Adipocyte (in vitro differentiated cells): ENCODE results near the gene CALML3.

Experiments
- DNase-seq: peaks from one replicate; pipeline ENCODE4 v3.0.0-alpha.2; 2015; ENCODE audit warnings: low read depth
- H3K27me3 ChIP-seq: replicated peaks from 2 replicates; pipeline ENCODE4 v1.7.0; 2013; ENCODE audit warnings: mild to moderate bottlenecking, low read length, moderate library complexity; ENCODE audit not compliant: control insufficient read depth, insufficient read depth
- H3K36me3 ChIP-seq: 2 replicates; pipeline ENCODE4 v1.7.0; 2013; ENCODE audit warnings: low read length, mild to moderate bottlenecking, moderate library complexity; ENCODE audit not compliant: control insufficient read depth, insufficient read depth, severe bottlenecking
- H3K4me1 ChIP-seq: 2 replicates; pipeline ENCODE4 v1.7.0; 2013; ENCODE audit warnings: mild to moderate bottlenecking, low read length, moderate library complexity; ENCODE audit not compliant: control insufficient read depth, insufficient read depth
- H3K4me3 ChIP-seq: 2 replicates; pipeline ENCODE4 v1.7.0; 2013; ENCODE audit warnings: mild to moderate bottlenecking, low read length, moderate library complexity
- H3K9ac ChIP-seq: 2 replicates; pipeline ENCODE4 v1.7.0; 2013; ENCODE audit warnings: mild to moderate bottlenecking, low read length, moderate library complexity
- H3K9me3 ChIP-seq: 2 replicates; pipeline ENCODE4 v1.7.0; 2013; ENCODE audit warnings: mild to moderate bottlenecking, low read length, moderate library complexity; ENCODE audit not compliant: control insufficient read depth

Gene CALML3

DNA sequence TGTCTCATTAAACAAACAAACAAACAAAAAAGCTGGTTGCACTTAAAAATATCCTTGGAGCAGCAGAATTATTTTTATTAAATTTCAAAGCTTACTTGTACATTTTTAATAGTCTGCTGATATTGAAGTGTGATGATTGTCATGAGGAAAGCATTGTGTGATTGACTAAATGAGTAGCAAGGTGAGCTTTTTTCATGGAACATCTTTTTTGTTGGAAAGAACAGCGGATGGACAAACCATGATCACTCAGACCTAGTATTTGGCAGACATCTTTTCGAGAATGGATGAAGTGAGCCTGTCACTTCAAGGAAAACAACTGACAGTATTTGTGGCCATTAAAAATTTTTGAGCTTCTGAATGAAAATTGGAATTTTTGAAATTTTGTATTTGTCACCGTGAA lies 5.7 kb upstream of the CALML3 start:
- DNase-seq, result no peak
- Histone ChIP-seq H3K4me3 (no peak overlapping the region), H3K36me3 (no peaks in the 10 kb centered on the region), H3K9me3 (no peaks in the 10 kb centered on the region), H3K9ac (no peak overlapping the region), H3K4me1 (peaks cover 10% of the 10 kb centered on the region), H3K27me3 (peaks cover 12% of the 10 kb centered on the region)

DNA sequence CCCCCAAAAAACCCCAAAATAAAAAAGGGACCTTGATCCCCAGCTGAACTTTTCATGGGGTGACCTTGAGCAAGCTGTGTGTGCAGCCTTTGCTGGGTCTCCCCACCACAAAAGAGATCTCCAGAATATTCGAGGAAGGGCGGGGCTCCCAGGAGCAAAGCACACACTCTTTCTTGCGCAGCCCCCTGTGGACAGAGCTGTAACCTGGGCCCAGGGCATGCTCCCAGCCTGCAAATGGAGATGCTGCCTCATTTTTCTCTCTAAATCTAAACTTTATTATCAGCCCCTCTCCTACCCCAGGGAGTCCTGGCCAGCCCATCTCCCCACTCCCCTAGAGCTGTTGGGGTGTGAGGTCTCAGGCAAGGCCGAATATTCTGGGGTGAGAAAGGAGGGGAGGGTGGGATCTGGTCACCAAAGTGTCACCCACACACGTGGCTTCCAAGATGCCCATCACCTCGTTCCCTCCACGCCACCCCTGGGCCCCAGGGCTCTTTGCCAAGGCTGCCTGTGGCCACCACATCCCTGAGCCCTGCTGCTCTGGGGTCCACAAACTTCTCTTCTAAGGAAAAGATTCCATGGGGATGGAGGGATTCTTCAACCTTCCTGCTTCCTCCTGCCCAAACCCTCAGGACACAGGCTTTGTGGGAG lies 1.7 kb upstream of the CALML3 start:
- peaks cover 10% of the 10 kb centered on the region for H3K4me1 ChIP-seq
- no peaks in the 10 kb centered on the region for H3K36me3 ChIP-seq
- no peak overlapping the region for H3K9ac ChIP-seq
- DNase-seq, result no peak
- no peaks in the 10 kb centered on the region for H3K9me3 ChIP-seq
- no peak overlapping the region for H3K4me3 ChIP-seq
- peaks cover 4% of the 10 kb centered on the region for H3K27me3 ChIP-seq

DNA sequence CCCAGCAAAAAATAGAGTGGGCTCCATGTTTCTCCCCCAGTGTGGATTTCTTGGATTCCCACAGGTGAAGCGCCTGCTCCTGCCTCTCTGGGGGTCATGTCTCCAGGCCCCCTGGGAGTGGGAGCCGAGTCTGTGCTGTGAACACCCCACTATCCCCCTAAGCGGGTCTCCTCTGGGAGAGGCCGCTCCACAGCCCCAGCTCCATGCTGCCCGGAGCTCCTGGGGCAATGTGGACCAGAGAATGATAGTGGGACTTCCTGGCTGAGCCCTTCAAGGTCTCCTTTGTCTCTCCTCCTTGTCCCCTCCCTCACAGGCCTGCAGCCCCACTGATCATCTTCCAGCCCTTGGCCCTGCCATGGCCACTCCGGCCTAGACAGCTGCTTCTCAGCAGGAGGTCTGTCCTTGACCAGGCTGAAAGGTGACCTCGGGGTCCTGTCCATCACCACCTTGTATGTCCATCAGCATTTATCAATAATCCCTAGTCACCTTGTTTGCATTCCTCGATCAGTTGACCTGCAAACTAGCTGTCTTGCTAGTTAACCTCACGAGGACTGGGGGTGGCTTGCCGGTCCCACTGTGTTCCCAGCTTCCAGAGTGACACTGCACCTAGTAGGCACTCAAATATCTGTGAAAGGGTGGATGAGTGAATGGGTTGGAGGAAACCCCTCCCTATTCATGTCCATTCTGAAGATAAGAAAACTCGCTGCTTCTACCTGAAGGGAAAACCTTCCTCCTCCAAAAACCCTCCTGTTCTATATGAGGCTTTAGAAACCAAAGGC lies 776 bp upstream of the CALML3 start:
- H3K36me3 ChIP-seq, result no peaks in the 10 kb centered on the region
- H3K27me3 ChIP-seq, result peaks cover 4% of the 10 kb centered on the region
- no peaks in the 10 kb centered on the region for H3K9me3 ChIP-seq
- H3K4me1 ChIP-seq, result peaks cover 10% of the 10 kb centered on the region
- no peak overlapping the region for H3K9ac ChIP-seq
- H3K4me3 ChIP-seq, result no peak overlapping the region
- no peak for DNase-seq

DNA sequence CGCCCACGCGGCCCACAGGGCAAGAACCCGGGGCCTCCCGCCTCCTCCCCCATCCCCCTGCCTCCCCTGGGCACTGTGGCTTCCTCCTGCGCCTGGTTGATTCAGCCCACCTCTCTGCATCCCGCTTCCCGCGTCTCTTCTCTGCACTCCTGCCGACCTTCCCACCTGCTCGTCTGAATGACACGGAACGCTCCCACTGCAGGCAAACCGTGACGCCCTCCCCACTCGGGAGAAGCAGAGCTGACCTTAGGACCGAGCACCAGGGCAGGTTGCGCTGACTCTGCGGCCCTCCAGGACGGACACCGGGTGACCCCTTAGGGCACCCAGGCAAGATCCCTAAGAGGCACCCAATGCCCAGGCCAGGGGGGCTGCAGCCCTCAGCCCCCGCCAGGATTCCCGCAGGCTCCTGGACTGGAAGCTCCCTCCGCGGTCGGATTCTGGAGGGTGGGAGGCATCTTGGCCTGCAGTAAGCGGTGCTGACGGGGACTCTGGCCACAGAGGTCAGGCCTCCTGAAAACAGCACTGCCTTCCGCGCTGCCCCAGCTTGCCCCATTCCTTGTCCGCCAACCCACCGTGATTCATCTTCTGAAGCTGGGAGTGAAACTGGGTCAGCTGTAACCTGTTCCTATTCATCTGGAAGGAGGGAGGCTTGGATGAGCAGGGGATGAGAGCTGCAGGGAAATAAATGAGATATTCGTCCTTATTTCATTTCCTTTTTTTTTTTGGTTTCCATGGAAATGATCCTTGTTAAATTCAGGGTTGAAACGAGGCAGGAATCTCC lies 990 bp downstream of the CALML3 start:
- Histone ChIP-seq H3K4me1 (peaks cover 7% of the 10 kb centered on the region), H3K9ac (no peak overlapping the region), H3K9me3 (no peaks in the 10 kb centered on the region), H3K27me3 (peaks cover 4% of the 10 kb centered on the region), H3K4me3 (no peak overlapping the region), H3K36me3 (no peaks in the 10 kb centered on the region)
- no peak for DNase-seq

DNA sequence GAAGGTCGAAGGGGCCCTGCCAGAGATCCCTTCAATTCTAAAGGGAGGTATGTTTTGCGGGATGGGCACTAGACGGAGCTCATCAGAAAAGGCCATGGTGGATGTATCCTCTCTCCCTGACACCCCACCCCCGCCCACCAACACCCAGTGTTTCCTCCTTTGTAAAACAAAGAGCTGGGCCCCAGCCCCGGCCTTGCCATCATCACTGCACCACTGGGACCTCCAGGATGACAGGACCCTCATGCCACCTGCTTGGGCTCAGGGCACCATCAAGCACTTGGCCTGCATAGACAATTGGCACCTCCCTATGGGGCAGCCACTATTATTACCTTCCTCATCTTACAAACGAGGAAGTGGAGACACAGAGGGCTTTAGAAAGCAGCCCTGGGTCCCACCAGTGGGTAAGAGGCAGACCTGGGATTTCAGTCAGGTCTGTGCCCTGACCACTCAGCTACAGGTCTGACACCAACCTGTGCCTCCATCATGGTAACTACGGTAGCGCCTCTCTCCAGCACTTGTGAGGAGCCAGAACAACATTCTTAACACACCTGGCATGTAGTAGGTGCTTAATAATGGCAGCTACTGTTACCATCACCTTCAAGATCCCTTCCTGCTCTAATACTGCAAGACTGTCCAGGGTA lies 2.0 kb downstream of the CALML3 start:
- Histone ChIP-seq H3K27me3 (peaks cover 9% of the 10 kb centered on the region), H3K9me3 (no peaks in the 10 kb centered on the region), H3K9ac (no peak overlapping the region), H3K4me3 (no peak overlapping the region), H3K36me3 (no peaks in the 10 kb centered on the region), H3K4me1 (peaks cover 2% of the 10 kb centered on the region)
- DNase-seq, result no peak

DNA sequence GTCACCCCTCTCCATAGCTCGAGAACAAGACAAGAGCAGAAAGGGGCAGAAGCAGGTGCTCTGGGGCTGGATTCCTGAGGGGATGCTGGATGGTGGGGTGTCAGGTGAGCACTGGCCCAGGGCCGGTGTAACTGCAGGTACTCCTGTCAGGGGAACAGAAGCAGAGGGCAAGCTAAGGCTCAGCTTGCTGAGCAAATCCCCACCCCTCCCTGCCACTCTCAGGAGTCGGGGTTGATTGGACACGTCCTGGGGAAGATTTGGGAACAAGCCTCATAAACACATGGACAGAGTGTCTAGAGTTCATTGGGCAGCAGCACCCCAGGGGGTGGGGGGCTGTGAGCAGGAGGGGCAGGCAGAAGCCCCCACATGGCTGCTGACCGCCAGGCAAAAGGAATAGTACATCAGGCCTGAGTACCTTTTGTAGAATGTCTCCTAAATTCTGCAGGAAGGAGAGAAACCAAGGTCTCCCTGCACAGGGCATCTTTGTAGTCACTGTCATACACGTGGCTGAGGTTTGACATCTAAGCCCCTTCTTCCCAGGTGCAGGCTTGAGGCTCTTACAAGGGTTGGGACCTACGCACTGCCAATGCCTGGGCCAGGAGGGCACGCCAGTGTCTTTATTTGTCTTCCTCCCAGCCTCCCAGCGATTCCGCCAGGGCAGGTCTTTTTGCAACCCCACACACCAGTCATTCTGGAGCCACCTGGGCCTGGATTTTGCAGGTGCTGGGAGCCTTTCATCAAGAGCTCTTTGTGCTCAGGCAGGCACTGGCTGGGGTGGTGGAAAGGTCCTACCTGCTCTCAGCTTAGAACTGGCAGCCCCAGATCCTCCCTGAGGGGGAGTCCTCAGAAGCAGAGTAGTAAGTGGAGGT lies 2.8 kb downstream of the CALML3 start:
- Histone ChIP-seq H3K4me1 (no peaks in the 10 kb centered on the region), H3K36me3 (no peaks in the 10 kb centered on the region), H3K27me3 (peaks cover 9% of the 10 kb centered on the region), H3K4me3 (no peak overlapping the region), H3K9ac (no peak overlapping the region), H3K9me3 (no peaks in the 10 kb centered on the region)
- no peak for DNase-seq

DNA sequence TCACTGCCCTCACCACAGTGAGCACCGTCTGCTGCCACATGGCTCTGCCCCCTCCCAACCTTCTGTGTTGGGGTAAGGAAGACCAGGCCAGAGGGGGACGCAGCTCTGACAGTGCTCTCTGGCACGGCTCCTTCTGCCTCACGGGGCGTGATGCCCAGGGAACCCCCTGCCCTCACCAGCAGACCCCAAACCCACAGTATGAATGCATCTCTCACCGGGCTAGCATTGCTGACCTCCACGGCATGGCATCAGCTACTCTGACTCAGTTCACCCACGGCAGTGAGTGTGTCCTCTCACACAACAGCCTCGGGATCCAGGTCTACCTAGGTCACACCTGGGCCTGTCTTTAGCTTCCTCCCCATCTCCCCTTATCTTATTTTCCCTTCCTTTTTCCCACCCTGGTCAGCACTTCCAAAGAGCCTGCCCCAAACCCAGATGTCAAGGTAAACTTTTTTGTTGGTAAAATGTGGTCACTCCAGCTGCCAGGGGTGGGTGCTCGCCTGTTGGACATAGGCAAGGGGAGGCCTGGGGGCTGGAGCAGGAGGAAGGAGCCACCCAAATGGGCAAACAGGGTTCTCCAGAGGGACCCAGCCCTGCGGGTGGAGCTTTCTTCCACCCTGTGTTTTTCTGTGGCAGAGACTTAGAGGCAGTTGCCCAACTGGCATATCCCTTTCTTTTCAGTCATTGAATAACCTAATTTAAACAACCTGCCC lies 4.4 kb downstream of the CALML3 start:
- Histone ChIP-seq H3K9me3 (no peaks in the 10 kb centered on the region), H3K4me3 (no peak overlapping the region), H3K36me3 (no peaks in the 10 kb centered on the region), H3K4me1 (peaks cover 3% of the 10 kb centered on the region), H3K9ac (no peak overlapping the region), H3K27me3 (peaks cover 9% of the 10 kb centered on the region)
- no peak for DNase-seq

DNA sequence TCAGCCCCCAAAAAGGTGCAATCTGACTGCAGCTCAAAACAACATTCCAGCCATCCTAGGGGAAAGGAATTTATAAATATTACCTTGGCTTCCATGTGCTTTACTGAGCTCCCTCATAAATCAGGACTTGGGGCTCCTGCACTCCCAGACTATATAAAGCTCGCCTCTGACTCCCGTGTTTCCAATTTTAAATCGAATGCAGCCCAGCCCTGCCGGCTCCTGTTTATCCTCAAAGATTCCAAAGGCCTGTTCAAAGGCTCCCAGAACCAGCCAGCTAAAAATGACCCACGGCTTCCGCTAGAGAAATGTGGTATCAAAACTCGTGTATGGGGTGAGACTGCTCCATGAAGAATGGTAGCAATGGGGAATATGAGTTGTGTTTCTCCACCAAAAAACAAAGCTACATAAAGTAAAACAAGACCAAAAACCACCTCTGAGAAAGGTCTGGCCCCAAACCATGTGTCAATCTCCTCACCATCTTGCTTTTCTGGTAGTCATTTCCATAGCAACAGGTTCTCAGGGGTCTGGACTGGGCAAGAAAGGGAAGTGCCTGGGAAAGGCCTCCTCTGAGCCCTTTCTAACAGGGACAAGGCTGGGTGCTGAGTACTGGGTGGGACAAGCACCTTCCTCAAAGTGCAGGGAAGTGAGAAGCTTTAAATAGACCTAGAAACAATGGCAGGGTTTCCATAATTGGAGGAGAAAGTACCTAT lies 5.1 kb downstream of the CALML3 start:
- Histone ChIP-seq H3K4me1 (peaks cover 11% of the 10 kb centered on the region), H3K36me3 (no peaks in the 10 kb centered on the region), H3K9me3 (no peaks in the 10 kb centered on the region), H3K4me3 (no peak overlapping the region), H3K9ac (no peak overlapping the region), H3K27me3 (peaks cover 9% of the 10 kb centered on the region)
- no peak for DNase-seq

DNA sequence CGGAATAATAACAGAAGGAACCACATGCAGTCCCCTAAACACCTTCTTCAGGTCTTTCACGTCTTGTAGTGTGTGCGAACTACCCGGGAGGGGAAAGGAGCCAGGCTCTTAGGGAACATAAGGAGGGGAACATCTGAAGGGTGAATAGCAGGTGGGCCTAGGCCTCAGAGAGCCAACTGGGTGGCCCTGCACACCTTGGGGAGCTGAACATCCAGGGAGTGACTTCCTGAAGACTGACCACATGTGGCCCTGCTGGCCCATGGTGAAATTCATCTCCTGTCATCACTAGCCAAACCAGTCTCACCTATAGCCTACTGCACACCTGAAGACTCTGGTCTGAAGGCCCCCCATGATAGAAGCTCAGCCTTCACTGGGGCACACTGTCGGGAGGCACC lies 5.6 kb downstream of the CALML3 start:
- H3K27me3 ChIP-seq, result peaks cover 9% of the 10 kb centered on the region
- no peaks in the 10 kb centered on the region for H3K36me3 ChIP-seq
- no peak overlapping the region for H3K4me3 ChIP-seq
- H3K9me3 ChIP-seq, result no peaks in the 10 kb centered on the region
- no peak overlapping the region for H3K9ac ChIP-seq
- no peak for DNase-seq
- peaks cover 13% of the 10 kb centered on the region for H3K4me1 ChIP-seq
